Spleen (tissue), 7 donors: ENCODE measurements around the gene PBX1.

Source experiments
- POLR2A ChIP-seq, 3 donors: fragments of 450-650 bp; IDR thresholded peaks; one replicate each; pipeline ENCODE4 v1.5.1; 2017; ENCODE audit warnings: antibody characterized with exemption in 3 of 3, mild to moderate bottlenecking in 1 of 3
- POLR2AphosphoS5 ChIP-seq, 3 donors: sonication (generic); formaldehyde crosslinking; IDR thresholded peaks; one replicate each; pipeline ENCODE4 v1.5.1; 2017; ENCODE audit warnings: antibody characterized with exemption in 3 of 3
- TF ChIP-seq, protein P1 (sequence below), 11 experiments: fragments of 200-600 bp in 7 of 11; fragments of 450-650 bp in 4 of 11; sonication (generic) in 4 of 11; IDR thresholded peaks in 8 of 11; conservative IDR thresholded peaks in 3 of 11; 1 replicate in 7 of 11; 2 replicates in 4 of 11; pipeline versions ENCODE4 v1.4.0 to v1.8.0; 2016 to 2021; ENCODE audit warnings: antibody characterized with exemption in 11 of 11, inconsistent platforms in 4 of 11, mild to moderate bottlenecking in 1 of 11
- donor health status: DM: no; HTN: no; CAD: no; lungs with moderate emphysema.
- donor health status: DM: no; HTN: no; CAD: no.
- donor health status: DM: no; HTN: no; CAD: no.

DNA sequence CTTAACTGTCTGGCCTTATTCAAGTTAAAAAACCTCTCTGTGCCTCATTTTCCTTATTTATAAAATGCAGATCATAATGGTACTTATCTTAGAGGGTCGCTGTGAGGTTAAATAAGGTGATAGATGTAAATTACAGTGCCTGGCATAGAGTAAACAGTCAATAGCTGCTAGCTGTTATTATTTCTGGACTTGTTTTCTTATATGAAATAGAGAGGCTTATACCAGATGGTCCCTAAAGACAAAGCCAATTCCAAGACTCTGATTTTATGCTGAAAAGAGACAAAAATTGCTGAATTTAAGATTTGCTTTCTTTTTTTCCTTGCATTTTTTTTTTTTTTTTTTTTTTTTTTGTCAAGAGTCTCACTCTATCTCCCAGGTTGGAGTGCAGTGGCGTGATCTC, 10.3 kb downstream of the PBX1 start:
- TF ChIP-seq, protein P1, sequence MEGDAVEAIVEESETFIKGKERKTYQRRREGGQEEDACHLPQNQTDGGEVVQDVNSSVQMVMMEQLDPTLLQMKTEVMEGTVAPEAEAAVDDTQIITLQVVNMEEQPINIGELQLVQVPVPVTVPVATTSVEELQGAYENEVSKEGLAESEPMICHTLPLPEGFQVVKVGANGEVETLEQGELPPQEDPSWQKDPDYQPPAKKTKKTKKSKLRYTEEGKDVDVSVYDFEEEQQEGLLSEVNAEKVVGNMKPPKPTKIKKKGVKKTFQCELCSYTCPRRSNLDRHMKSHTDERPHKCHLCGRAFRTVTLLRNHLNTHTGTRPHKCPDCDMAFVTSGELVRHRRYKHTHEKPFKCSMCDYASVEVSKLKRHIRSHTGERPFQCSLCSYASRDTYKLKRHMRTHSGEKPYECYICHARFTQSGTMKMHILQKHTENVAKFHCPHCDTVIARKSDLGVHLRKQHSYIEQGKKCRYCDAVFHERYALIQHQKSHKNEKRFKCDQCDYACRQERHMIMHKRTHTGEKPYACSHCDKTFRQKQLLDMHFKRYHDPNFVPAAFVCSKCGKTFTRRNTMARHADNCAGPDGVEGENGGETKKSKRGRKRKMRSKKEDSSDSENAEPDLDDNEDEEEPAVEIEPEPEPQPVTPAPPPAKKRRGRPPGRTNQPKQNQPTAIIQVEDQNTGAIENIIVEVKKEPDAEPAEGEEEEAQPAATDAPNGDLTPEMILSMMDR (IDR thresholded peaks at IDR 0.05 in 8 of 11, conservative IDR thresholded peaks at IDR 0.05 in 3 of 11), result no peak
- no peak for TF ChIP-seq POLR2A (IDR thresholded peaks at IDR 0.05)
- TF ChIP-seq POLR2AphosphoS5 (IDR thresholded peaks at IDR 0.05), result no peak
